Right ventricle myocardium inferior (tissue), 1 donor: Measurements from ENCODE around the gene DBNL. TPM values are rescaled to one million over a fixed set of nuclear protein-coding genes. Genes with fewer than 3 reads are reported as not detected.
"Not testable (repeated sequence)": the region's sequence is repeated elsewhere in the genome, so short reads cannot be mapped to it uniquely, and the experiment has no call there.

Experiments
- ATAC-seq: fragments of 200-7000 bp; cut with Tn5 transposase; one replicate; pipeline ENCODE4 v1.9.1; 2020; ENCODE audit warnings: mild to moderate bottlenecking, moderate library complexity
- DNase-seq: peaks from one replicate; pipeline ENCODE4 v3.0.0; 2021; ENCODE audit errors: missing footprints
- intact Hi-C: fragments of 100-400 bp; cut with DNase I; formaldehyde crosslinking; loops from one replicate; pipeline ENCODE4 v1.11.0; 2022
- long read RNA-seq: library from polyadenylated mRNA; unstranded; transcript quantifications from one replicate; pipeline ENCODE4 v2.0.0, GENCODE V29; 2021
- total RNA-seq: library from RNA; stranded (reverse); fragmentation: NEBNext Ultra II Directional; extraction: Animal tissue kit (Norgen Biotek cat#: 25700); gene quantifications from one replicate; pipeline ENCODE4 v1.2.1, GENCODE V29; 2021
- donor health status: DM: no; HTN: yes; CAD: no; lungs with severe emphysema.

DBNL gene
- total RNA-seq = 36.0 TPM
- long read RNA-seq, transcript DBNL-220 (13 exons, 2,117 nt) = minor isoform, 7 of 50 reads
- long read RNA-seq, transcript DBNL-210 (13 exons, 1,808 nt) = major isoform, 32 of 50 reads
- long read RNA-seq, partial matches to known transcripts = 1 of 50 reads
- long read RNA-seq, other reads (novel, unspliced or antisense) = 9 of 50 reads

- DNase-seq (peak; percentile 98), ATAC-seq (peak; percentile 93)
- intact Hi-C loops = no loop called here
These were observed at the start of gene DBNL for GRCh38 chr7:44044315-44045225. TSS of gene DBNL (plus strand) at chr7:44044702. CDS start at chr7:44044738, 36 bp downstream.

- DNase-seq, intact Hi-C loops: not testable (repeated sequence)
- ATAC-seq = peak; percentile 16
These were observed 47.0 kb upstream of the DBNL start, which contains the start of gene SPDYE1 for GRCh38 chr7:43997532-43997931. TSS of gene SPDYE1 (plus strand) at chr7:43997897. CDS start at chr7:43999950, 2,053 bp downstream.

GRCh38 chr7:44012081-44012480 is 32.4 kb upstream of the DBNL start:
- intact Hi-C loops, DNase-seq, ATAC-seq: not testable (repeated sequence)

- DNase-seq, intact Hi-C loops, ATAC-seq: not testable (repeated sequence)
These were observed 29.4 kb upstream of the DBNL start for GRCh38 chr7:44015090-44015489.

GRCh38 chr7:44018857-44019807 is 25.4 kb upstream of the DBNL start:
- peak; percentile 99 for DNase-seq
- ATAC-seq = peak; percentile 98
- intact Hi-C loops = not testable (repeated sequence)

GRCh38 chr7:44019825-44020224 is 24.7 kb upstream of the DBNL start:
- DNase-seq, intact Hi-C loops, ATAC-seq: not testable (repeated sequence)

GRCh38 chr7:44022069-44022468 is 22.4 kb upstream of the DBNL start:
- ATAC-seq, DNase-seq, intact Hi-C loops: not testable (repeated sequence)

- ATAC-seq, intact Hi-C loops, DNase-seq: not testable (repeated sequence)
These were observed 21.6 kb upstream of the DBNL start for GRCh38 chr7:44022796-44023467.

GRCh38 chr7:44029433-44029832 is 15.1 kb upstream of the DBNL start:
- intact Hi-C loops, DNase-seq, ATAC-seq: not testable (repeated sequence)

GRCh38 chr7:44030029-44030428 is 14.5 kb upstream of the DBNL start:
- DNase-seq, intact Hi-C loops, ATAC-seq: not testable (repeated sequence)

GRCh38 chr7:44031319-44031718 is 13.2 kb upstream of the DBNL start:
- ATAC-seq, DNase-seq, intact Hi-C loops: not testable (repeated sequence)

GRCh38 chr7:44032031-44032430 is 12.5 kb upstream of the DBNL start:
- intact Hi-C loops, DNase-seq, ATAC-seq: not testable (repeated sequence)

- ATAC-seq, DNase-seq, intact Hi-C loops: not testable (repeated sequence)
These were observed 10.3 kb upstream of the DBNL start for GRCh38 chr7:44033971-44034844.

GRCh38 chr7:44036364-44036763 is 8.1 kb upstream of the DBNL start:
- intact Hi-C loops, ATAC-seq, DNase-seq: not testable (repeated sequence)

- intact Hi-C loops, DNase-seq: not testable (repeated sequence)
These were observed 6.6 kb upstream of the DBNL start for GRCh38 chr7:44037951-44038350.

GRCh38 chr7:44038553-44038952 is 5.9 kb upstream of the DBNL start:
- DNase-seq, intact Hi-C loops, ATAC-seq: not testable (repeated sequence)

More at GRCh38 chr7:44037951-44038350, 6.6 kb upstream of the DBNL start:
- not testable (repeated sequence) for ATAC-seq
